H1 (cell line): Measurements from ENCODE around the gene KRT37. TPM values are rescaled to one million over a fixed set of nuclear protein-coding genes. Genes with fewer than 3 reads are reported as not detected.

ENCODE experiments used
- CTCF ChIA-PET: fragments of 300-600 bp; sonication (Branson Sonifier 250); formaldehyde crosslinking; loops from one replicate; lab custom pipeline; 2021; ENCODE audit not compliant: partially characterized antibody; lab: Charles Lee
- POLR2A ChIA-PET: fragments of 300-600 bp; sonication (Branson Sonifier 250); formaldehyde crosslinking; loops from one replicate; lab custom pipeline; 2021; ENCODE audit warnings: inconsistent platforms; ENCODE audit not compliant: partially characterized antibody; lab: Charles Lee
- DNase-seq, 2 experiments: peaks; one replicate each; pipeline versions ENCODE4 v3.0.0 to v3.0.0-alpha.2; 2010 to 2022; ENCODE audit warnings: low spot score in 2 of 2, low read depth in 1 of 2, mixed read lengths in 1 of 2
- FAIRE-seq: peaks from 2 replicates; lab custom pipeline; 2011; peaks lifted over from hg19 to GRCh38; lab: Jason Lieb, UNC
- H2AFZ ChIP-seq: 2 replicates; pipeline ENCODE4 v1.8.1; 2012; ENCODE audit warnings: low read length, inconsistent platforms
- H2AK5ac ChIP-seq: 2 replicates; pipeline ENCODE4 v1.6.1; 2013; ENCODE audit warnings: low read depth, low read length
- H2BK120ac ChIP-seq: replicated peaks from 2 replicates; pipeline ENCODE3; 2013; ENCODE audit warnings: low read depth, low read length, inconsistent platforms
- H2BK12ac ChIP-seq: 2 replicates; pipeline ENCODE4 v1.6.1; 2013; ENCODE audit warnings: low read depth, low read length
- H2BK15ac ChIP-seq: 2 replicates; pipeline ENCODE4 v1.6.1; 2013; ENCODE audit warnings: low read length
- H2BK20ac ChIP-seq: 2 replicates; pipeline ENCODE4 v1.6.1; 2013; ENCODE audit warnings: low read length
- H2BK5ac ChIP-seq: 2 replicates; pipeline ENCODE4 v1.6.1; 2013; ENCODE audit warnings: low read depth, low read length
- H3K14ac ChIP-seq: 2 replicates; pipeline ENCODE4 v1.6.1; 2013; ENCODE audit warnings: inconsistent platforms; ENCODE audit not compliant: insufficient read length
- H3K18ac ChIP-seq: 2 replicates; pipeline ENCODE4 v1.6.1; 2013; ENCODE audit warnings: low read length; ENCODE audit errors: extremely low read depth
- H3K23ac ChIP-seq: 2 replicates; pipeline ENCODE4 v1.6.1; 2013; ENCODE audit warnings: inconsistent platforms; ENCODE audit not compliant: insufficient read length
- H3K23me2 ChIP-seq: 2 replicates; pipeline ENCODE4 v1.6.1; 2013; ENCODE audit warnings: low read depth, low read length
- H3K27ac ChIP-seq: 2 replicates; pipeline ENCODE4 v1.6.1; 2011; ENCODE audit warnings: low read depth, low read length, inconsistent platforms
- H3K27me3 ChIP-seq, 4 experiments: replicated peaks in 1 of 4; 1 replicate in 1 of 4; 2 replicates in 3 of 4; pipeline versions ENCODE4 v1.6.1 to v1.8.1; 2011 to 2013; ENCODE audit warnings: low read length in 3 of 4, mild to moderate bottlenecking in 3 of 4, inconsistent platforms in 2 of 4, mixed read lengths in 2 of 4, moderate library complexity in 1 of 4; ENCODE audit not compliant: control insufficient read depth in 3 of 4, insufficient read depth in 3 of 4; ENCODE audit errors: extremely low read depth in 1 of 4
- H3K36me3 ChIP-seq, 4 experiments: 2 replicates each; pipeline versions ENCODE4 v1.6.1 to v1.8.1; 2011 to 2013; ENCODE audit warnings: mild to moderate bottlenecking in 4 of 4, low read length in 3 of 4, moderate library complexity in 2 of 4, control low read depth in 1 of 4, inconsistent platforms in 1 of 4; ENCODE audit not compliant: insufficient read depth in 4 of 4, control insufficient read depth in 2 of 4
- H3K4ac ChIP-seq: replicated peaks from 2 replicates; pipeline ENCODE3; 2013; ENCODE audit warnings: low read length, low read depth, mixed read lengths, inconsistent platforms; ENCODE audit not compliant: insufficient read length
- H3K4me1 ChIP-seq, 4 experiments: replicated peaks in 1 of 4; 1 replicate in 1 of 4; 2 replicates in 3 of 4; pipeline versions ENCODE4 v1.6.1 to v1.8.1; 2011 to 2013; ENCODE audit warnings: low read length in 3 of 4, inconsistent platforms in 2 of 4, mixed read lengths in 1 of 4; ENCODE audit not compliant: insufficient read depth in 4 of 4, control insufficient read depth in 3 of 4
- H3K4me2 ChIP-seq, 2 experiments: 2 replicates each; pipeline versions ENCODE4 v1.6.1 to v1.8.1; 2011 to 2013; ENCODE audit warnings: low read depth in 2 of 2, low read length in 2 of 2, control low read depth in 1 of 2, inconsistent platforms in 1 of 2, mild to moderate bottlenecking in 1 of 2; ENCODE audit not compliant: insufficient read depth in 1 of 2
- H3K4me3 ChIP-seq, 4 experiments: fragments of 200-600, 300-600 bp in 1 of 4; sonication (generic), shearing (Covaris generic), sonication (Bioruptor Twin) in 1 of 4; 2 replicates each; pipeline versions ENCODE4 v1.5.1 to v1.8.1; 2011 to 2016; ENCODE audit warnings: low read length in 4 of 4, low read depth in 3 of 4, control low read depth in 2 of 4, inconsistent platforms in 2 of 4, mild to moderate bottlenecking in 2 of 4, mixed read lengths in 1 of 4, moderate library complexity in 1 of 4; ENCODE audit not compliant: insufficient read depth in 2 of 4; ENCODE audit errors: extremely low read depth in 1 of 4
- H3K56ac ChIP-seq: replicated peaks from 2 replicates; pipeline ENCODE3; 2013; ENCODE audit warnings: low read depth, mild to moderate bottlenecking, mixed read lengths, low read length, inconsistent platforms; ENCODE audit not compliant: insufficient read length
- H3K79me1 ChIP-seq: 2 replicates; pipeline ENCODE4 v1.6.1; 2013; ENCODE audit warnings: low read depth, low read length, control low read depth
- H3K79me2 ChIP-seq, 2 experiments: 2 replicates each; pipeline versions ENCODE4 v1.6.1 to v1.8.1; 2012 to 2013; ENCODE audit warnings: low read length in 2 of 2, mild to moderate bottlenecking in 2 of 2, inconsistent platforms in 1 of 2; ENCODE audit not compliant: insufficient read depth in 2 of 2, control insufficient read depth in 1 of 2
- H3K9ac ChIP-seq, 4 experiments: replicated peaks in 1 of 4; 1 replicate in 1 of 4; 2 replicates in 3 of 4; pipeline versions ENCODE4 v1.6.1 to v1.8.1; 2011 to 2013; ENCODE audit warnings: low read depth in 3 of 4, low read length in 3 of 4, control low read depth in 2 of 4, mild to moderate bottlenecking in 2 of 4, moderate library complexity in 2 of 4, inconsistent platforms in 1 of 4; ENCODE audit errors: extremely low read depth in 1 of 4
- H3K9me3 ChIP-seq, 2 experiments: 2 replicates each; pipeline versions ENCODE4 v1.6.1 to v1.8.1; 2012 to 2013; ENCODE audit warnings: mild to moderate bottlenecking in 2 of 2, moderate library complexity in 2 of 2, control low read depth in 1 of 2, inconsistent platforms in 1 of 2, low read depth in 1 of 2, low read length in 1 of 2, mixed read lengths in 1 of 2; ENCODE audit not compliant: insufficient read depth in 2 of 2
- H4K20me1 ChIP-seq, 2 experiments: replicated peaks in 1 of 2; 2 replicates each; pipeline versions ENCODE3 to v1.8.1; 2011 to 2013; ENCODE audit warnings: inconsistent platforms in 2 of 2, low read length in 2 of 2, mild to moderate bottlenecking in 1 of 2; ENCODE audit not compliant: insufficient read depth in 2 of 2, control insufficient read depth in 1 of 2
- H4K5ac ChIP-seq: 2 replicates; pipeline ENCODE4 v1.6.1; 2013; ENCODE audit warnings: low read length, low read depth, mixed read lengths, inconsistent platforms; ENCODE audit not compliant: insufficient read length
- H4K8ac ChIP-seq: 2 replicates; pipeline ENCODE4 v1.8.0; 2013; ENCODE audit warnings: mild to moderate bottlenecking, moderate library complexity, low read length, inconsistent platforms; ENCODE audit not compliant: insufficient read depth; ENCODE audit errors: extremely low read depth
- H4K91ac ChIP-seq: replicated peaks from 2 replicates; pipeline ENCODE3; 2013; ENCODE audit warnings: low read length, mixed read lengths, inconsistent platforms; ENCODE audit not compliant: insufficient read length
- CBX5 ChIP-seq: fragments of 300-800, 300-1000 bp; sonication (generic); IDR thresholded peaks from 2 replicates; pipeline ENCODE4 v1.7.1; 2016; ENCODE audit warnings: antibody characterized with exemption, low read length, low read depth
- CEBPB ChIP-seq: IDR thresholded peaks from 2 replicates; pipeline ENCODE4 v1.6.1; 2012; ENCODE audit warnings: low read depth, low read length
- FOSL1 ChIP-seq: IDR thresholded peaks from 2 replicates; pipeline ENCODE4 v1.6.1; 2011; ENCODE audit warnings: mild to moderate bottlenecking, low read depth, low read length, moderate library complexity; ENCODE audit not compliant: insufficient read depth
- GABPA ChIP-seq: IDR thresholded peaks from 2 replicates; pipeline ENCODE4 v1.6.1; 2011; ENCODE audit warnings: mild to moderate bottlenecking, low read length, moderate library complexity, borderline replicate concordance; ENCODE audit not compliant: insufficient read depth
- GTF2F1 ChIP-seq: IDR thresholded peaks from 2 replicates; pipeline ENCODE4 v1.6.1; 2012; ENCODE audit warnings: low read depth, low read length, improper control_type of control experiment, borderline replicate concordance
- HDAC6 ChIP-seq: IDR thresholded peaks from one replicate; pipeline ENCODE4 v1.7.1; 2012; ENCODE audit warnings: low read depth, mild to moderate bottlenecking, inconsistent platforms, low read length, moderate library complexity
- JUN ChIP-seq: IDR thresholded peaks from 2 replicates; pipeline ENCODE4 v1.6.1; 2011; ENCODE audit warnings: low read depth, mild to moderate bottlenecking, improper control_type of control experiment, low read length
- KDM1A ChIP-seq: fragments of 200-600, 300-600 bp; sonication (generic); IDR thresholded peaks from 2 replicates; pipeline ENCODE4 v1.7.1; 2016; ENCODE audit warnings: mild to moderate bottlenecking, low read length, borderline replicate concordance
- PHF8 ChIP-seq: fragments of 200-600 bp; sonication (generic); conservative IDR thresholded peaks from 2 replicates; pipeline ENCODE4 v1.7.1; 2012; ENCODE audit warnings: low read depth, mild to moderate bottlenecking, inconsistent platforms, low read length, moderate library complexity
- SAP30 ChIP-seq: fragments of 300-600 bp; sonication (generic); IDR thresholded peaks from 2 replicates; pipeline ENCODE4 v1.7.1; 2012; ENCODE audit warnings: low read length, moderate library complexity, mild to moderate bottlenecking, inconsistent platforms; ENCODE audit not compliant: insufficient read depth, insufficient replicate concordance
- SP2 ChIP-seq: IDR thresholded peaks from 2 replicates; pipeline ENCODE4 v1.6.1; 2012; ENCODE audit warnings: mild to moderate bottlenecking, low read length, inconsistent platforms
- SUZ12 ChIP-seq: fragments of 200-600 bp; sonication (generic); IDR thresholded peaks from 2 replicates; pipeline ENCODE4 v1.6.1; 2012; ENCODE audit warnings: mild to moderate bottlenecking, inconsistent platforms, low read length, moderate library complexity, mixed read lengths
- TEAD4 ChIP-seq: IDR thresholded peaks from 2 replicates; pipeline ENCODE4 v1.6.1; 2012; ENCODE audit warnings: low read depth, low read length, inconsistent platforms, mixed read lengths
- WGBS, 2 experiments: shearing (Covaris generic) in 1 of 2; methylation state at CpG; one replicate each; pipeline versions ENCODE4 v1.1.6 to v1.1.7; 2013 to 2015; ENCODE audit warnings: low lambda C conversion rate in 2 of 2, mixed read lengths in 2 of 2, inconsistent platforms in 1 of 2, low coverage in 1 of 2, missing lambda C conversion rate in 1 of 2; ENCODE audit not compliant: insufficient replicate concordance in 2 of 2, insufficient coverage in 1 of 2, insufficient read length in 1 of 2; ENCODE audit errors: extremely low coverage in 1 of 2, missing lambda C conversion rate in 1 of 2; 5-methylcytosine and 5-hydroxymethylcytosine counted together
- polyA plus RNA-seq, 7 experiments: library from polyadenylated mRNA; depleted of rRNA in 3 of 7; stranded (reverse) in 5 of 7; unstranded in 2 of 7; fragments of >200 nt in 5 of 7; fragments of 200-250 nt in 2 of 7; gene quantifications; 1 replicate in 5 of 7; 2 replicates in 1 of 7; 4 replicates in 1 of 7; pipeline versions ENCODE4 v1.2.1 to v1.2.3, GENCODE V29; 2011 to 2013; ENCODE audit warnings: missing spikeins in 2 of 7, mixed read lengths in 2 of 7
- total RNA-seq: library from RNA; stranded (reverse); fragmentation: NEBNext Ultra II Directional; extraction: Animal tissue kit (Norgen Biotek cat#: 25700); gene quantifications from 2 replicates; pipeline ENCODE4 v1.2.1, GENCODE V29; 2021
- TF ChIP-seq, protein P1 (sequence below): IDR thresholded peaks from 2 replicates; pipeline ENCODE4 v1.6.1; 2011; ENCODE audit warnings: low read length, improper control_type of control experiment

KRT37 gene
- total and polyA plus RNA-seq, 2 of the 8 experiments (the other 6 are each of a cell fraction or from before 2014, with no cell fraction given) = not detected

- Histone ChIP-seq H3K56ac (no peak overlapping the region), H2AK5ac (no peak overlapping the region), H3K9ac (no peak overlapping the region), H3K27ac (no peak overlapping the region), H3K23me2 (no peaks in the 10 kb centered on the region), H2BK12ac (no peak overlapping the region), H4K20me1 (no peaks in the 10 kb centered on the region), H3K14ac (no peak overlapping the region), H2AFZ (no peak overlapping the region), H4K5ac (no peak overlapping the region), H2BK5ac (no peak overlapping the region), H3K9me3 (no peaks in the 10 kb centered on the region; a peak in 1 of 4 replicates), H4K8ac (no peak overlapping the region), H2BK120ac (no peak overlapping the region), H4K91ac (no peak overlapping the region), H3K36me3 (no peaks in the 10 kb centered on the region), H3K27me3 (no peaks in the 10 kb centered on the region; a peak in 1 of 7 replicates), H3K4ac (no peak overlapping the region), H2BK15ac (no peak overlapping the region), H3K4me2 (no peak overlapping the region), H3K18ac (no peak overlapping the region), H3K4me1 (no peaks in the 10 kb centered on the region), H3K79me1 (no peaks in the 10 kb centered on the region), H3K4me3 (no peak overlapping the region), H3K79me2 (no peaks in the 10 kb centered on the region), H3K23ac (no peak overlapping the region), H2BK20ac (no peak overlapping the region)
- DNase-seq (no peak), FAIRE-seq (no peak)
- POLR2A ChIA-PET = no interaction called here
- CTCF ChIA-PET = interaction anchor here (1.1 to 2.3 kb wide), 3 partner anchors 12 to 53 kb away, joined by 3 to 7 read pairs (median 4); no protein-coding TSS in a partner anchor
- 90% methylated on average over 4 of the region's 4 CpGs; no CpG with 5 or more reads in 1 of the 2 experiments for WGBS, 2 experiments
- TF ChIP-seq JUN (no peak), CEBPB (no peak), CBX5 (no peak), PHF8 (no peak), SUZ12 (no peak), GABPA (no peak), TEAD4 (no peak), SAP30 (no peak), HDAC6 (no peak), FOSL1 (no peak), KDM1A (no peak), SP2 (no peak), GTF2F1 (no peak)
- TF ChIP-seq, protein P1, sequence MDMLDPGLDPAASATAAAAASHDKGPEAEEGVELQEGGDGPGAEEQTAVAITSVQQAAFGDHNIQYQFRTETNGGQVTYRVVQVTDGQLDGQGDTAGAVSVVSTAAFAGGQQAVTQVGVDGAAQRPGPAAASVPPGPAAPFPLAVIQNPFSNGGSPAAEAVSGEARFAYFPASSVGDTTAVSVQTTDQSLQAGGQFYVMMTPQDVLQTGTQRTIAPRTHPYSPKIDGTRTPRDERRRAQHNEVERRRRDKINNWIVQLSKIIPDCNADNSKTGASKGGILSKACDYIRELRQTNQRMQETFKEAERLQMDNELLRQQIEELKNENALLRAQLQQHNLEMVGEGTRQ = no peak
These were observed 18.4 kb upstream of the KRT37 start for GRCh38 chr17:41442739-41443138.
